ENCODE data around the gene BCAS4. TPM values are rescaled to one million over a fixed set of nuclear protein-coding genes. Genes with fewer than 3 reads are reported as not detected.

Gene BCAS4
- total and polyA plus RNA-seq, 5 experiments from 2014 or later: 33.5 to 89.9 (median 51.5) TPM

- POLR2A ChIA-PET: interaction anchor here (1.0 kb wide), 1 partner anchor 61 kb away, joined by 5 read pairs; no protein-coding TSS in a partner anchor
- ATAC-seq (no peak), DNase-seq (peak in 1 of 10 donors; percentile 27)
- Mint-ChIP-seq H3K9me3 (no peaks in the 10 kb centered on the region), H3K4me3 (no peak overlapping the region), H3K27ac (peak overlapping the region in 4 of 10 donors; percentile 29 to 65 (median 38)), H3K27me3 (no peaks in the 10 kb centered on the region), H3K36me3 (peaks cover 0 to 13% (median 0%) of the 10 kb centered on the region in 3 donors), H3K4me1 (peaks cover 0 to 4% (median 2%) of the 10 kb centered on the region in 4 donors)
These were observed 73.9 kb downstream of the BCAS4 start for GRCh38 chr20:50868509-50869495.

DNA sequence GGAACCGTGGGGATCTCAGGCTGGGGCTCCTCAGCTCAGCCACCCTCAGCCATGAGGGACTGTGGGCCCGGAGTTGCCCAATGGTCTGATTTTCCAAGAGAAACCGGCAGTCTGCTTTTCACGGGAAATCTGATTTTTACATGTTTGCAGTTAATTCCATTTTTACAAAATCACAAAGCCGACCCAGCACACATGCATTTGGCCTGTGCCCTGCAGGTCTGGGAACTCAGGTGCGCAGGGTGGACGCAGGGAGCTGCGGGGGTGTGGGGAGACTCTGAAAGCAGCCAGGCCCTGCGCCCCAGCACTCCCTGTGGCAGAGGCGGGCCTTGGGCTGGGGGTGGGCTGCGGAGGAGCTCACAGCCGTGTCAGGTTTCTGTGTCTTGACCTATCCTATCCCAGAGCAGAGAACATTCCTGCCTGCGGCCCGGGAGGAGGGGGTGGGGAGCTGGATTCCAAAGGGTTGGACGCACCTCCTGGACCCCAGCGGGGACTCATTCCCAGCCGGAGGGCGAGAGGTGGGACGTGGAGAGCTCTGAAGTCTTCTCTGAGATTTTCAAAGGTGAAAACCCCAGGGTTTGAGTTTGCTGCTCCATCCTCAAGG lies 75.8 kb downstream of the BCAS4 start:
- POLR2A ChIA-PET: no interaction called here
- Mint-ChIP-seq H3K4me1 (peaks cover 0 to 3% (median 1%) of the 10 kb centered on the region in 4 donors), H3K27ac (no peak overlapping the region), H3K4me3 (no peak overlapping the region), H3K9me3 (no peaks in the 10 kb centered on the region), H3K36me3 (peaks cover 0 to 19% (median 0%) of the 10 kb centered on the region in 3 donors), H3K27me3 (no peaks in the 10 kb centered on the region)
- no peak for ATAC-seq
- no peak for DNase-seq

DNA sequence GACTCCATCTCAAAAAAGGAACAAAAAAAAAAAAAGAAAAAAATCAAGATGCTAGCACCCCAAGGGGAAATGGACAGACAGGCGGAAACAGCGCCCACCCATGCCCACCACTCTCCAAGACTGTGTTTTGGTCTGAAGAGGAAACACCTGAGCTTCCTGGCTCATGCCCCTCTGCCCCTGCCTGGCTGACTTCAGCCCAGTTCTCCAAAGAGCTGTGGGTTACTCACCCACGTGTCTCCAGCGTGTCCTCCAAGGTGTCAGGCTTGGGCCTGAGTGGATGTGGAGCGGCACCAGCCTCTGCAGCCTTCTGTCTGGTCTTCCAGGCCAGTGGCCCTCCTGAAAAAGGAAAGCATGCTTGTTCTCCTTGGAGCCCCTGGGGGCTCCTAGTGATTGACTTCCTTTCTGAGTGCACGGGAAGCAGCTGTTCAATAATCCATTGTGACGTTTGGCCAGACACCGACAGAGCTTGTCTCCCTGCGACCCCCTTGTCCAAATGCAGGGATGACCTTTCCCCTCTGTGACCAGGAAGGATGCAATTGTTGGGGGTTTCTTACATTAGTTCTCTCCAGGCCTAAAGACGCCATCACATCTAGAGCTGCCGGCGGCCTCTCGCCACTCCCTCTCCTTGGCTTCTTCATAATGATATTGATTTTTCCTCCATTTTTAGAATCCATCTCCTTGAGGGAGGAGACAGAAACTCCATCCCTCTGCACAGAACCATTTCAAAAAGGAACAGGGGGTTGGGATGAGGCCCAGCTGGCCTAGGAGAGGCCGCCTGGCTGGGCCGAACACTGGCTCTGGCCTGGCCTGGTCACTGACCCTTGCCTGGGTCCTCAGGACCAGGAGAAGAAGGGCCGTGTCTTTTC lies 77.9 kb downstream of the BCAS4 start:
- Mint-ChIP-seq H3K36me3 (peaks cover 0 to 36% (median 5%) of the 10 kb centered on the region in 3 donors), H3K4me3 (no peak overlapping the region), H3K27ac (peak overlapping the region in 5 of 10 donors; percentile 12 to 71 (median 51)), H3K4me1 (peaks cover 0 to 5% (median under 1%) of the 10 kb centered on the region in 4 donors), H3K9me3 (no peaks in the 10 kb centered on the region), H3K27me3 (no peaks in the 10 kb centered on the region)
- DNase-seq (no peak), ATAC-seq (no peak)
- POLR2A ChIA-PET: interaction anchor here (0.7 to 1.8 kb wide), 3 partner anchors 56 to 78 kb away, joined by 3 to 6 read pairs (median 4); partner anchors contain the start of genes ADNP and BCAS4

DNA sequence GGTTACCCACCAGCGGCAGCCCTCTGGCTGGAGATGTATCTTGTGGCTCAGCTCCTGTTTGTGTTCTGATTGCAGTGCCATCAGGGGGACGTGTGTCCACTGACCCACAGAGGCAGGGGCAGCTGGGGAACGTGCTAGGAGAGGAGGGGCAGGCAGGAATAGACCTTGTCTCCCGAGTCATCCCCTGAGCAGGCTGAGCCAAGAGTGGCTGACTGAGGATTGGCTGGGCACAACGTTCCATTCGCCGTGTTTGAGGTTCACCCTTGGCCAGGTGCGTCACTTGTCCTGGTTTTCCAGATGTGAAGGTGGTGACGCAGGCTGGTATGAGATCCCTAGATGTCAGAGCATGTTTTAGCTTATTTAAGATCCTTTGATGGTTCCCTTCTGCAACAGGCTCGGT lies 78.7 kb downstream of the BCAS4 start:
- ATAC-seq (no peak), DNase-seq (no peak)
- H3K36me3 Mint-ChIP-seq: peaks cover 0 to 40% (median 5%) of the 10 kb centered on the region in 3 donors
- H3K4me1 Mint-ChIP-seq: peaks cover 0 to 5% (median under 1%) of the 10 kb centered on the region in 4 donors
- H3K27ac Mint-ChIP-seq: peak overlapping the region in 4 of 10 donors; percentile 25 to 55 (median 31)
- H3K4me3 Mint-ChIP-seq: no peak overlapping the region
- no peaks in the 10 kb centered on the region for H3K27me3 Mint-ChIP-seq
- POLR2A ChIA-PET: interaction anchor here (1.2 kb wide), 1 partner anchor 58 kb away, joined by 3 read pairs; the partner anchor contains the start of gene ADNP
- H3K9me3 Mint-ChIP-seq: no peaks in the 10 kb centered on the region

DNA sequence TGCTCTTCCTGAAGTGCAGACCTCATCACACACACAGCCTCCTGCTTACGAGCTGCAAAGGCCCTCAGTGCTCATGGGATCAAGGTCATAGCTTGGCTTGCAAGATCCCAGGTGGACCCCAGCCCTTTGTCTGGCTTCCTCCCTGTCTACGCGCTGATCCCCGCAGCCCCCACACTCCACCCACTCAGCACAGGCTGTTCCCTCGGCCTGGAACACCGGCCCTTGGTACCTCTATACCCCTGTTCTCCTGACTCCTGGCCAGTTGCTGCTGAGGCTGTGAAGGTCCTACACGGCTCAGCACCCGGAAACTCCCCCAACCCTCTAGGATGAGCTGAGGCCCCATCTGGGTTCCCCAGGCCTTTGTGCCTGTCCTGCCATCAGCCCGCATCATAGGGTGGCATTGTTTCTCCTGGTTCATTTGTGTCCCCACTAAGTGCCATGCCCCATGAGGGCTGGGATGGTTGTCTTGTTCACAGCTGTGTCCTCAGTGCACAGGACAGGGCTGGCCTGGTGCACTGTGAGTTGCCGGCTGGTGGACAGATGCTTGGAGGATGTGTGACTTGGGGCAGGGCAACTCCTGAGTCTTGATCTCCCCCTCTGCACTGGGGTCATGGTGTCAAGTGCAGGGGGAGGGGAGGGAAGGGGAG lies 79.4 kb downstream of the BCAS4 start:
- Mint-ChIP-seq H3K4me1 (peaks cover 0 to 5% (median 0%) of the 10 kb centered on the region in 4 donors), H3K4me3 (no peak overlapping the region), H3K27ac (peak overlapping the region in 4 of 10 donors; percentile 12 to 80 (median 63)), H3K9me3 (no peaks in the 10 kb centered on the region), H3K36me3 (peaks cover 0 to 45% (median 5%) of the 10 kb centered on the region in 3 donors), H3K27me3 (no peaks in the 10 kb centered on the region)
- ATAC-seq: no peak
- DNase-seq: no peak
- POLR2A ChIA-PET: no interaction called here

DNA sequence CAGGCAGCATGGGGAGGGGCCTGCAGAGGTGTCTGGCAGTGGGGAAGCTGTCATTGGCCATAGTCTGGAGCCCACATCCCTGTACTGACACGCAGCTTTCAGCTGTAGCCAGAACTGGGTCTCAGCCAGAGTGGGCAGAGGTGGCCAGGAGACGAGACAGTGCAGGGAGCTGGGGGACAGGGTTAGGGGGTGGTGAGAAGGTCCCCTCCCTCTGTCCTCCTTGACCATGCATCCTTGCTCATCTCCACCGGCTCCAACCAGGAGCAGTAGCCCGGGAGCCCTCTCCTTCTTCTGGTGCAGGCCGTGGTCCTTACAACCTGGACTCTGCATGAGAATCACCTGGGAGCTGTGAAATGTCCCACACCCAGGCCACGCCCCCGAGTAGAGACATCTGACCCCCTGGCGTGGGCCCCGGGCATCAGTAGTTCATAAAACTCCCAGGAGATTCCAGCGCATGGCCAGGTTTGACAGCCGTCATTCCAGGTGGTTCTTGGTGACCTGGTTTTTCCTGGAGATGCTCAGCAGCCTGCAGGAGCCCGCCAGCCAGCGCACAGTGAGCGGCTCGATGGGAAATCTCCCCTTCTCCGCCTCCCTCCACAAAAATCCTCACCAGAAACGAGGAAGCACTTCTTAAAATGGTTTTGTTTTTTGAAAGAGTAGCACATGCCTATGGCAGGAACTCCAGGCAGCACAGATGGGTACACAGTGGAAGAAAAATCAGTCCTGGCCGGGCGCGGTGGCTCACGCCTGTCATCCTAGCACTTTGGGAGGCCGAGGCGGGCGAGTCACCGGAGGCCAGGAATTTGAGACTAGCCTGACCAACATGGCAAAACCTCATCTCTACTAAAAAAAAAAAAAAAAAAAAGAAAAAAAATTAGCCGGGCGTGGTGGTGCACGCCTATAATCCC lies 80.2 kb downstream of the BCAS4 start:
- Mint-ChIP-seq H3K27ac (peak overlapping the region in 1 of 10 donors; percentile 12), H3K4me3 (no peak overlapping the region), H3K4me1 (peaks cover 0 to 3% (median 1%) of the 10 kb centered on the region in 4 donors), H3K36me3 (peaks cover 0 to 50% (median 5%) of the 10 kb centered on the region in 3 donors), H3K27me3 (no peaks in the 10 kb centered on the region), H3K9me3 (no peaks in the 10 kb centered on the region)
- ATAC-seq: no peak
- no peak for DNase-seq
- POLR2A ChIA-PET: no interaction called here

- Mint-ChIP-seq H3K27me3 (no peaks in the 10 kb centered on the region), H3K9me3 (no peaks in the 10 kb centered on the region), H3K27ac (peak overlapping the region in 2 of 10 donors; percentile 58 to 69), H3K4me3 (no peak overlapping the region), H3K4me1 (peaks cover 0 to 3% (median 1%) of the 10 kb centered on the region in 4 donors), H3K36me3 (peaks cover 0 to 50% (median 5%) of the 10 kb centered on the region in 3 donors)
- DNase-seq (no peak), ATAC-seq (no peak)
- POLR2A ChIA-PET: no interaction called here
These were observed 81.3 kb downstream of the BCAS4 start for GRCh38 chr20:50876063-50876685.

DNA sequence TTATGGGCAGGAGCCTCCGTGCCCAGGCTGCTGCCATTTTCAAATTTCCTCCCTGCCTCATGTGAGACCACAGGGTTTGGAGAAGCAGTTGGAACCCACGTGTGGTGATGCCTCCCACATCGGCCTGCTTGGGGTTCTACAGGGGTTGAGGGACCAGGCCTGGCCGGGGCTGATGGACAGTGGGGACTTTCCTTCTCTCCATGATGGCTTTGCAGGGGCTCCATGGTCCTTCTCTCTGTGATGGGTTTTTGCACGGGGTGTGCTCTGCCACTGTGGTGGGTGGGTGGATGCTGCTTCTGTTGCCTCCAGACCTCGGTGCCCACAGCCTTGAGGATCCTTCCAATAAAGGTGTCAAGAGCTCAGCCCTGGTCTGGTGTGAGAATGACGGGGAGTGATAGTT lies 82.0 kb downstream of the BCAS4 start:
- peaks cover 0 to 52% (median 5%) of the 10 kb centered on the region in 3 donors for H3K36me3 Mint-ChIP-seq
- DNase-seq (no peak), ATAC-seq (no peak)
- H3K27ac Mint-ChIP-seq: peak overlapping the region in 1 of 10 donors; percentile 52
- POLR2A ChIA-PET: interaction anchor here (0.6 kb wide), 1 partner anchor 60 kb away, joined by 6 read pairs; no protein-coding TSS in a partner anchor
- no peaks in the 10 kb centered on the region for H3K9me3 Mint-ChIP-seq
- H3K27me3 Mint-ChIP-seq: no peaks in the 10 kb centered on the region
- no peak overlapping the region for H3K4me3 Mint-ChIP-seq
- H3K4me1 Mint-ChIP-seq: peaks cover 0 to 3% (median 1%) of the 10 kb centered on the region in 4 donors

- peaks cover 0 to 57% (median 7%) of the 10 kb centered on the region in 3 donors for H3K36me3 Mint-ChIP-seq
- no peaks in the 10 kb centered on the region for H3K27me3 Mint-ChIP-seq
- H3K4me3 Mint-ChIP-seq: no peak overlapping the region
- POLR2A ChIA-PET: interaction anchor here (0.6 kb wide), 1 partner anchor 61 kb away, joined by 6 read pairs; no protein-coding TSS in a partner anchor
- no peak for ATAC-seq
- no peak for DNase-seq
- peaks cover 0 to 3% (median 1%) of the 10 kb centered on the region in 4 donors for H3K4me1 Mint-ChIP-seq
- H3K9me3 Mint-ChIP-seq: no peaks in the 10 kb centered on the region
- peak overlapping the region in 2 of 10 donors; percentile 29 to 74 for H3K27ac Mint-ChIP-seq
These were observed 82.4 kb downstream of the BCAS4 start for GRCh38 chr20:50877232-50877743.

Data from naive thymus-derived CD8-positive, alpha-beta T cell (primary cell).